Uterus (tissue), 4 donors: ENCODE measurements around the gene ZNF264. TPM values are rescaled to one million over a fixed set of nuclear protein-coding genes. Genes with fewer than 3 reads are reported as not detected.

ENCODE experiments used
- DNase-seq, 2 donors: peaks; one replicate each; pipeline ENCODE4 v3.0.0-alpha.2; 2019 to 2020
- H3K27ac ChIP-seq, 2 donors: fragments of 200-600 bp; sonication (generic); 1 replicate in 1 of 2; 2 replicates in 1 of 2; pipeline ENCODE4 v1.5.1; 2016 to 2018
- H3K27me3 ChIP-seq, 2 donors: fragments of 200-600 bp; sonication (generic); one replicate each; pipeline ENCODE4 v1.5.1; 2018 to 2019; ENCODE audit warnings: control low read depth in 1 of 2
- H3K36me3 ChIP-seq, 2 donors: fragments of 200-600 bp; sonication (generic); one replicate each; pipeline ENCODE4 v1.5.1; 2019; ENCODE audit warnings: control low read depth in 1 of 2
- H3K4me1 ChIP-seq, 2 donors: fragments of 200-600 bp; sonication (generic); one replicate each; pipeline ENCODE4 v1.5.1; 2018 to 2019; ENCODE audit warnings: control low read depth in 1 of 2
- H3K4me3 ChIP-seq, 2 donors: fragments of 200-600 bp; sonication (generic); 1 replicate in 1 of 2; 2 replicates in 1 of 2; pipeline ENCODE4 v1.5.1; 2018 to 2019; ENCODE audit warnings: mild to moderate bottlenecking in 1 of 2
- H3K9me3 ChIP-seq, 2 donors: fragments of 200-600 bp; sonication (generic); one replicate each; pipeline ENCODE4 v1.5.1; 2019; ENCODE audit warnings: control low read depth in 1 of 2
- CTCF ChIP-seq, 4 experiments: fragments of 200-600 bp in 2 of 4; fragments of 450-650 bp in 2 of 4; sonication (generic) in 2 of 4; IDR thresholded peaks; one replicate each; pipeline ENCODE4 v1.5.1; 2016 to 2019; ENCODE audit warnings: antibody characterized with exemption in 4 of 4, mild to moderate bottlenecking in 2 of 4, moderate library complexity in 1 of 4
- POLR2A ChIP-seq, 2 donors: fragments of 450-650 bp; IDR thresholded peaks; one replicate each; pipeline ENCODE4 v1.6.1; 2016; ENCODE audit warnings: antibody characterized with exemption in 2 of 2, mild to moderate bottlenecking in 1 of 2, moderate library complexity in 1 of 2
- intact Hi-C: fragments of 100-400 bp; cut with DNase I; formaldehyde crosslinking; loops from one replicate; pipeline ENCODE4 v1.15.1; 2023; ENCODE audit warnings: low total_unique reads
- total RNA-seq, 4 donors: library from RNA; depleted of rRNA in 3 of 4; stranded (reverse); fragments of >200 nt in 3 of 4; gene quantifications; one replicate each; pipeline versions ENCODE4 v1.1.0 to v1.2.4, GENCODE V29; 2014 to 2023
- donor health status: DM: yes; HTN: yes; CAD: no.

The ZNF264 gene
- total RNA-seq, result 100 to 1,000 TPM in 1 of 4 donors, 10 to 100 TPM in 3; 16.8 to 109 (median 44.0) TPM

- no peaks in the 10 kb centered on the region for H3K36me3 ChIP-seq
- TF ChIP-seq CTCF (IDR thresholded peaks at IDR 0.05) (peak in 1 of 4 experiments; percentile 2), POLR2A (IDR thresholded peaks at IDR 0.05) (peak; percentile 23 to 29)
- no peaks in the 10 kb centered on the region for H3K27me3 ChIP-seq
- DNase-seq, result peak; percentile 88 to 92
- H3K4me1 ChIP-seq, result peaks cover 0 to 9% of the 10 kb centered on the region in 2 donors
- peak within 1 kb of the TSS; percentile 72 to 86 for H3K27ac ChIP-seq
- peak within 1 kb of the TSS; percentile 85 to 95 for H3K4me3 ChIP-seq
- intact Hi-C loops, result no loop called here
- no peaks in the 10 kb centered on the region for H3K9me3 ChIP-seq
Observed at GRCh38 chr19:57191141-57192076, at the start of gene ZNF264. Gene ZNF264 (plus strand): TSS chr19:57191500. CDS start chr19:57191914, 414 bp downstream.

- no peaks in the 10 kb centered on the region for H3K9me3 ChIP-seq
- H3K27me3 ChIP-seq, result no peaks in the 10 kb centered on the region
- TF ChIP-seq POLR2A (IDR thresholded peaks at IDR 0.05) (no peak), CTCF (IDR thresholded peaks at IDR 0.05) (no peak)
- no peaks in the 10 kb centered on the region for H3K36me3 ChIP-seq
- intact Hi-C loops, result no loop called here
- no peak overlapping the region for H3K4me3 ChIP-seq
- H3K27ac ChIP-seq, result no peak overlapping the region
- no peaks in the 10 kb centered on the region for H3K4me1 ChIP-seq
- DNase-seq, result no peak
Observed at GRCh38 chr19:57141699-57142098, 49.6 kb upstream of the ZNF264 start.

- H3K9me3 ChIP-seq, result no peaks in the 10 kb centered on the region
- H3K36me3 ChIP-seq, result no peaks in the 10 kb centered on the region
- H3K27me3 ChIP-seq, result no peaks in the 10 kb centered on the region
- intact Hi-C loops, result no loop called here
- no peak for TF ChIP-seq CTCF (IDR thresholded peaks at IDR 0.05)
- DNase-seq, result no peak
- H3K4me1 ChIP-seq, result no peaks in the 10 kb centered on the region
- no peak overlapping the region for H3K27ac ChIP-seq
- no peak overlapping the region for H3K4me3 ChIP-seq
Observed at GRCh38 chr19:57152921-57153320, 38.4 kb upstream of the ZNF264 start.

- no peaks in the 10 kb centered on the region for H3K36me3 ChIP-seq
- H3K4me1 ChIP-seq, result no peaks in the 10 kb centered on the region
- no peak overlapping the region for H3K27ac ChIP-seq
- H3K9me3 ChIP-seq, result no peaks in the 10 kb centered on the region
- TF ChIP-seq POLR2A (IDR thresholded peaks at IDR 0.05), result no peak
- H3K27me3 ChIP-seq, result no peaks in the 10 kb centered on the region
- DNase-seq, result no peak
- intact Hi-C loops, result no loop called here
- H3K4me3 ChIP-seq, result no peak overlapping the region
Observed at GRCh38 chr19:57161985-57162539, 29.2 kb upstream of the ZNF264 start.

GRCh38 chr19:57165846-57166245 lies 25.5 kb upstream of the ZNF264 start:
- DNase-seq, result no peak
- no peaks in the 10 kb centered on the region for H3K4me1 ChIP-seq
- no peaks in the 10 kb centered on the region for H3K36me3 ChIP-seq
- no peaks in the 10 kb centered on the region for H3K27me3 ChIP-seq
- H3K9me3 ChIP-seq, result no peaks in the 10 kb centered on the region
- no peak for TF ChIP-seq CTCF (IDR thresholded peaks at IDR 0.05)
- TF ChIP-seq POLR2A (IDR thresholded peaks at IDR 0.05), result no peak
- H3K27ac ChIP-seq, result no peak overlapping the region
- intact Hi-C loops, result no loop called here
- H3K4me3 ChIP-seq, result no peak overlapping the region
